SIG-M5 treated with dmso at 0.1 percent for 504 hours (cell line): ENCODE data around the gene ACAP3.
"Not testable (repeated sequence)": the region's sequence is repeated elsewhere in the genome, so short reads cannot be mapped to it uniquely, and the experiment has no call there.

ENCODE experiments used
- DNase-seq: peaks from one replicate; lab custom pipeline; 2025; ENCODE audit not compliant: unreplicated experiment; lab: John Stamatoyannopoulos, UW

ACAP3 gene

GRCh38 chr1:1248009-1248913, 59.5 kb downstream of the ACAP3 start:
- not testable (repeated sequence) for DNase-seq

GRCh38 chr1:1247341-1247913, 60.3 kb downstream of the ACAP3 start:
- no peak for DNase-seq

GRCh38 chr1:1246577-1247340, 61.0 kb downstream of the ACAP3 start, which contains the start of gene C1QTNF12:
Gene C1QTNF12 (minus strand): TSS chr1:1246722. CDS start chr1:1246690, 32 bp downstream.
- DNase-seq = no peak

GRCh38 chr1:1245817-1246576, 61.7 kb downstream of the ACAP3 start:
- no peak for DNase-seq

- no peak for DNase-seq
These were observed 62.4 kb downstream of the ACAP3 start for GRCh38 chr1:1245178-1245816.

- no peak for DNase-seq
These were observed 63.4 kb downstream of the ACAP3 start for GRCh38 chr1:1244192-1244811.

GRCh38 chr1:1243807-1244191, 63.9 kb downstream of the ACAP3 start:
- no peak for DNase-seq

GRCh38 chr1:1243266-1243660, 64.5 kb downstream of the ACAP3 start:
- DNase-seq = no peak

- no peak for DNase-seq
These were observed 65.1 kb downstream of the ACAP3 start for GRCh38 chr1:1242461-1243265.
